Measurements from ENCODE around the gene TESK2. TPM values are rescaled to one million over a fixed set of nuclear protein-coding genes. Genes with fewer than 3 reads are reported as not detected.

Gene TESK2
- total RNA-seq, 1 experiment from 2014 or later = 6.2 TPM

DNA sequence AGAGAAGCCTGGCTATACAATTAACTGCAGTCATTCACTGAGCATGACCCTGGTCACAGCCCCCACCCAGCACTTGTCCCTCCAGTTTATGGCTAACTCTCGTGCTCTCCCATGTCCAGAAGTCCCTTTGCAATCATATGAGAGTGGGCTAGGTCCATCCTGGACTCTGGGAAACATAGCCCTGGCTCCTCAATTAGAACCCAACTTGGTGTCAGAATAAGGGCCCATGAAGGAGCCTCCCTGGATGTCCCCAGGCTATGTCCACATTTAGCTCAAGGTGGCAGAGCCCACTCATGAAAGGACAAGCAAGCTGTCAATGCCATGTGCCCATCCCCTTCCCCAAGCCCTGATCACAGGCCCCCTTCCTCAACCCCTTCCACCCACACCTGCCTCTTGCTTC, 191.7 kb downstream of the TESK2 start:
- no peaks in the 10 kb centered on the region for H3K9me3 ChIP-seq (replicated peaks)
- H3K27me3 ChIP-seq = no peaks in the 10 kb centered on the region
- peaks cover under 1% of the 10 kb centered on the region; the same call in 1 of the 2 replicates for H3K4me1 ChIP-seq
- DNase-seq = no peak
- no peak overlapping the region for H3K4me3 ChIP-seq
- no peaks in the 10 kb centered on the region for H3K36me3 ChIP-seq
- no peak overlapping the region for H3K27ac ChIP-seq

DNA sequence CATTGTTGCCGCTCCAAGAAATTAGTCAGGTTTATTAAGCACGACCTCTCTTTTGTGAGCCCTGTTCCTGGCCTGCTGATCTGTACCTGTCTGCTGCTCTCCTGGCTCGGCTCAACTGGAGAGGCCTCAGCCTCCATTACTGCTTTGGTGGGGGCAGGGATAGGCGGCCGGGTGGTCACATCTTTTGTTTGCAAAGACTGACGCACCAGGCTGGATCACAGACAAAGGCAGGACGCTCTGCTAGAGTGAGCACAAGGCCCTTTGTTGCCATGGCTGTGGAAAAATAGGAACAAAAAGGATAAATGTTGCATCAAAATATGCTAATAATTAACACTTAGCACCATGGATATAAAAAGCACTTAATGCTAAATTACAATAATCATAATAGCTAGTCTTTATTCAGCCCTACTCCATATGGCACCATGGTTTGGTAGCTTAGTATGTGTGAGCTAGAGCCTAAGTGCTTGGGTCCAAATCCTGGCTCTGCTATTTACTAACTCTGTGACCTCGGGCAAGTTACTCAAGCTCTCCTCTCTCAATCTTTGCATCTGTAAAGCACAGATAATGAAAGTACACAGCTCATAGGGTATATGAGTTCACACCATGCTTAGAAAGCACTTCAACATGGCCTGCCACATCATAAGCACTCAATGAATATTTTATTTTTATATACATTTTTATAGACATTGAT, 193.2 kb downstream of the TESK2 start:
- DNase-seq = no peak
- H3K36me3 ChIP-seq = no peaks in the 10 kb centered on the region
- no peaks in the 10 kb centered on the region for H3K4me1 ChIP-seq
- no peak overlapping the region for H3K27ac ChIP-seq
- H3K27me3 ChIP-seq = no peaks in the 10 kb centered on the region
- H3K9me3 ChIP-seq (replicated peaks) = no peaks in the 10 kb centered on the region
- H3K4me3 ChIP-seq = no peak overlapping the region

Other genes with a start within 250 kb of the TESK2 start
- not detected in 2 replicates for gene HPDL, start 164.3 kb downstream of the TESK2 start, total RNA-seq (2014; rRNA removed; shearing (Covaris generic))
- gene TOE1, start 151.0 kb downstream of the TESK2 start, total RNA-seq (2014; rRNA removed; shearing (Covaris generic)) = 28.7 and 30.0 TPM in 2 replicates
- gene MUTYH, start 150.7 kb downstream of the TESK2 start, total RNA-seq (2014; rRNA removed; shearing (Covaris generic)) = 12.0 and 17.1 TPM in 2 replicates
- gene CCDC163, start 8.9 kb upstream of the TESK2 start, total RNA-seq (2014; rRNA removed; shearing (Covaris generic)) = 1.8 and 2.3 TPM in 2 replicates
- gene MMACHC, start 9.1 kb upstream of the TESK2 start, total RNA-seq (2014; rRNA removed; shearing (Covaris generic)) = 9.9 and 10.9 TPM in 2 replicates
- 821 and 837 TPM in 2 replicates for gene PRDX1, start 30.7 kb upstream of the TESK2 start, total RNA-seq (2014; rRNA removed; shearing (Covaris generic))
- 60.6 and 64.6 TPM in 2 replicates for gene AKR1A1, start 59.7 kb upstream of the TESK2 start, total RNA-seq (2014; rRNA removed; shearing (Covaris generic))
- 365 and 437 TPM in 2 replicates for gene NASP, start 92.9 kb upstream of the TESK2 start, total RNA-seq (2014; rRNA removed; shearing (Covaris generic))
- gene CCDC17, start 132.9 kb upstream of the TESK2 start, total RNA-seq (2014; rRNA removed; shearing (Covaris generic)) = 0.46 and 1.3 TPM in 2 replicates
- 106 and 119 TPM in 2 replicates for gene GPBP1L1, start 195.4 kb upstream of the TESK2 start, total RNA-seq (2014; rRNA removed; shearing (Covaris generic))
- gene TMEM69, start 197.0 kb upstream of the TESK2 start, total RNA-seq (2014; rRNA removed; shearing (Covaris generic)) = 47.6 and 50.6 TPM in 2 replicates

All from SJCRH30 (cell line).